T1000 (cell line): ENCODE results near the gene LIMK2.
"Not testable (repeated sequence)": the region's sequence is repeated elsewhere in the genome, so short reads cannot be mapped to it uniquely, and the experiment has no call there.

Experiments used
- DNase-seq: peaks from one replicate; lab custom pipeline; 2025; ENCODE audit warnings: mixed read lengths; lab: John Stamatoyannopoulos, UW

LIMK2 gene

GRCh38 chr22:31290494-31291471 is 78.7 kb downstream of the LIMK2 start:
- peak; percentile 82 for DNase-seq

- no peak for DNase-seq
Observed at GRCh38 chr22:31291481-31292235, 79.6 kb downstream of the LIMK2 start.

- DNase-seq: peak; percentile 23
Observed at GRCh38 chr22:31292236-31292989, 80.3 kb downstream of the LIMK2 start, which contains the start of gene PIK3IP1. Gene PIK3IP1, minus strand, starts transcription at chr22:31292488. Its CDS starts 144 bp downstream, at chr22:31292344.

- no peak for DNase-seq
Observed at GRCh38 chr22:31295360-31295759, 83.3 kb downstream of the LIMK2 start.

GRCh38 chr22:31295831-31296657 is 83.9 kb downstream of the LIMK2 start:
- DNase-seq: no peak

- DNase-seq: no peak
Observed at GRCh38 chr22:31300896-31301295, 88.8 kb downstream of the LIMK2 start.

GRCh38 chr22:31302006-31302405 is 89.9 kb downstream of the LIMK2 start:
- no peak for DNase-seq

GRCh38 chr22:31302537-31302936 is 90.4 kb downstream of the LIMK2 start:
- no peak for DNase-seq

GRCh38 chr22:31305194-31305593 is 93.1 kb downstream of the LIMK2 start:
- DNase-seq: no peak

- DNase-seq: no peak
Observed at GRCh38 chr22:31308181-31308580, 96.1 kb downstream of the LIMK2 start.

GRCh38 chr22:31313366-31314147 is 101.5 kb downstream of the LIMK2 start:
- DNase-seq: peak; percentile 26

GRCh38 chr22:31314220-31314619 is 102.1 kb downstream of the LIMK2 start:
- not testable (repeated sequence) for DNase-seq

GRCh38 chr22:31321421-31321820 is 109.3 kb downstream of the LIMK2 start:
- DNase-seq: no peak

GRCh38 chr22:31323578-31324550 is 111.8 kb downstream of the LIMK2 start:
- no peak for DNase-seq

GRCh38 chr22:31326877-31327276 is 114.8 kb downstream of the LIMK2 start:
- no peak for DNase-seq

GRCh38 chr22:31327806-31328543 is 115.9 kb downstream of the LIMK2 start:
- DNase-seq: no peak

GRCh38 chr22:31328544-31328960 is 116.5 kb downstream of the LIMK2 start:
- no peak for DNase-seq

- DNase-seq: no peak
Observed at GRCh38 chr22:31329029-31329428, 116.9 kb downstream of the LIMK2 start.
